GM23338 (cell line): Measurements from ENCODE around the gene MRPL48. TPM values are rescaled to one million over a fixed set of nuclear protein-coding genes. Genes with fewer than 3 reads are reported as not detected.

Source experiments
- ATAC-seq: fragments of 200-7000 bp; cut with Tn5 transposase; 3 replicates; pipeline ENCODE4 v1.9.1; 2020
- DNase-seq: peaks from one replicate; pipeline ENCODE4 v3.0.0-alpha.2; 2015; ENCODE audit warnings: low spot score
- H2AFZ ChIP-seq: fragments of 200-600 bp; sonication (generic); 2 replicates; pipeline ENCODE4 v1.8.0; 2016; ENCODE audit warnings: antibody characterized with exemption, mild to moderate bottlenecking, moderate library complexity
- H3F3A ChIP-seq: fragments of 200-600 bp; sonication (generic); replicated peaks from 2 replicates; pipeline ENCODE4 v1.8.0; 2017; ENCODE audit warnings: antibody characterized with exemption, mixed run types, low read depth
- H3K27ac ChIP-seq: fragments of 200-600 bp; sonication (generic); 2 replicates; pipeline ENCODE4 v1.6.1; 2016; ENCODE audit warnings: low read depth
- H3K27me3 ChIP-seq: fragments of 200-600 bp; sonication (generic); 2 replicates; pipeline ENCODE4 v1.8.0; 2016; ENCODE audit warnings: mild to moderate bottlenecking, mixed run types, moderate library complexity; ENCODE audit not compliant: insufficient read depth
- H3K36me3 ChIP-seq: fragments of 200-600 bp; sonication (generic); 2 replicates; pipeline ENCODE4 v1.8.0; 2016; ENCODE audit warnings: mild to moderate bottlenecking; ENCODE audit not compliant: insufficient read depth
- H3K4me1 ChIP-seq: fragments of 200-600 bp; sonication (generic); 2 replicates; pipeline ENCODE4 v1.8.0; 2016; ENCODE audit warnings: mild to moderate bottlenecking, moderate library complexity; ENCODE audit not compliant: insufficient read depth
- H3K4me2 ChIP-seq: fragments of 200-600 bp; sonication (generic); 2 replicates; pipeline ENCODE4 v1.7.1; 2017; ENCODE audit warnings: mixed run types
- H3K4me3 ChIP-seq: fragments of 200-600 bp; sonication (generic); 2 replicates; pipeline ENCODE4 v1.6.1; 2016; ENCODE audit warnings: mixed run types
- H3K79me2 ChIP-seq: fragments of 200-600 bp; sonication (generic); replicated peaks from 2 replicates; pipeline ENCODE4 v1.8.0; 2017; ENCODE audit warnings: mild to moderate bottlenecking; ENCODE audit not compliant: insufficient read depth
- H3K9me2 ChIP-seq: fragments of 200-600 bp; sonication (generic); 2 replicates; pipeline ENCODE4 v1.8.0; 2017; ENCODE audit not compliant: insufficient read depth
- H4K20me1 ChIP-seq: fragments of 200-600 bp; sonication (generic); replicated peaks from 2 replicates; pipeline ENCODE4 v1.8.0; 2017; ENCODE audit warnings: mild to moderate bottlenecking; ENCODE audit not compliant: insufficient read depth
- H3K27ac Mint-ChIP-seq: 2 replicates; pipeline ENCODE4 v1.8.0; 2020; ENCODE audit warnings: inconsistent platforms, mild to moderate bottlenecking, moderate library complexity, mixed read lengths
- H3K27me3 Mint-ChIP-seq: 3 replicates; pipeline ENCODE4 v1.8.0; 2022; ENCODE audit warnings: low read depth, mild to moderate bottlenecking, moderate library complexity, mixed read lengths, inconsistent platforms; ENCODE audit not compliant: insufficient read depth, poor library complexity
- H3K36me3 Mint-ChIP-seq: 3 replicates; pipeline ENCODE4 v1.8.0; 2021; ENCODE audit warnings: low read depth, mild to moderate bottlenecking, inconsistent platforms, moderate library complexity, mixed read lengths
- H3K4me1 Mint-ChIP-seq: 3 replicates; pipeline ENCODE4 v1.8.0; 2020; ENCODE audit warnings: mild to moderate bottlenecking, inconsistent platforms, mixed read lengths
- H3K4me3 Mint-ChIP-seq: 3 replicates; pipeline ENCODE4 v1.8.0; 2021; ENCODE audit warnings: moderate library complexity, mild to moderate bottlenecking, inconsistent platforms, mixed read lengths
- H3K9me3 Mint-ChIP-seq: 3 replicates; pipeline ENCODE4 v1.8.0; 2020; ENCODE audit warnings: moderate library complexity, mild to moderate bottlenecking, inconsistent platforms, mixed read lengths
- CREB1 ChIP-seq: fragments of 250-450 bp; sonication (Bioruptor Pico); IDR thresholded peaks from 2 replicates; pipeline ENCODE4 v1.5.0; 2020; ENCODE audit warnings: low read depth, mild to moderate bottlenecking, moderate library complexity
- CTCF ChIP-seq, 2 experiments: fragments of 200-600 bp in 1 of 2; sonication (generic) in 1 of 2; conservative IDR thresholded peaks; 2 replicates each; pipeline versions ENCODE4 v1.5.1 to v1.6.1; 2016 to 2017; ENCODE audit warnings: antibody characterized with exemption in 2 of 2, low read depth in 2 of 2, mild to moderate bottlenecking in 2 of 2, moderate library complexity in 1 of 2
- ETS1 ChIP-seq: IDR thresholded peaks from 2 replicates; pipeline ENCODE4 v1.6.1; 2016; ENCODE audit warnings: antibody characterized with exemption
- EZH2 ChIP-seq: fragments of 200-600 bp; sonication (generic); IDR thresholded peaks from one replicate; pipeline ENCODE4 v1.8.0; 2017; ENCODE audit warnings: antibody characterized with exemption, mild to moderate bottlenecking, low read depth; ENCODE audit not compliant: unreplicated experiment
- EZH2phosphoT487 ChIP-seq: fragments of 200-600 bp; sonication (generic); IDR thresholded peaks from one replicate; pipeline ENCODE4 v1.8.1; 2018; ENCODE audit warnings: antibody characterized with exemption; ENCODE audit not compliant: unreplicated experiment
- JUNB ChIP-seq: IDR thresholded peaks from one replicate; pipeline ENCODE4 v1.6.1; 2016; ENCODE audit warnings: antibody characterized with exemption; ENCODE audit not compliant: unreplicated experiment
- NANOG ChIP-seq: IDR thresholded peaks from 2 replicates; pipeline ENCODE4 v1.6.1; 2016; ENCODE audit warnings: antibody characterized with exemption, borderline replicate concordance
- POLR2AphosphoS5 ChIP-seq: IDR thresholded peaks from 2 replicates; pipeline ENCODE4 v1.6.1; 2016; ENCODE audit warnings: antibody characterized with exemption, low read depth
- REST ChIP-seq: IDR thresholded peaks from one replicate; pipeline ENCODE4 v1.6.1; 2018; ENCODE audit warnings: antibody characterized with exemption; ENCODE audit not compliant: unreplicated experiment
- STAT1 ChIP-seq: IDR thresholded peaks from one replicate; pipeline ENCODE4 v1.6.1; 2016; ENCODE audit warnings: antibody characterized with exemption; ENCODE audit not compliant: unreplicated experiment
- ZNF114 ChIP-seq: fragments of 250-450 bp; sonication (Bioruptor Pico); IDR thresholded peaks from 2 replicates; pipeline ENCODE4 v1.5.0; 2020; ENCODE audit warnings: mild to moderate bottlenecking, moderate library complexity
- ZNF331 ChIP-seq: fragments of 250-450 bp; sonication (Bioruptor Pico); IDR thresholded peaks from 2 replicates; pipeline ENCODE4 v1.5.0; 2020; ENCODE audit warnings: low read depth, mild to moderate bottlenecking, moderate library complexity
- ZNF462 ChIP-seq: fragments of 250-450 bp; sonication (Bioruptor Pico); IDR thresholded peaks from 2 replicates; pipeline ENCODE4 v1.5.0; 2020; ENCODE audit warnings: mild to moderate bottlenecking, moderate library complexity
- polyA plus RNA-seq: library from polyadenylated mRNA; unstranded; fragments of >200 nt; fragmentation: Nextera tagmentation; extraction: Ambion mirVana; gene quantifications from 2 replicates; pipeline ENCODE4 v1.2.1, GENCODE V29; 2016
- total RNA-seq: library from RNA; depleted of rRNA; stranded (reverse); fragments of >200 nt; shearing (Covaris generic); gene quantifications from 2 replicates; pipeline ENCODE4 v1.2.3, GENCODE V29; 2014

The MRPL48 gene
- total and polyA plus RNA-seq, 2 experiments from 2014 or later, result 24.1 to 103 TPM

GRCh38 chr11:73833067-73833466 is 45.4 kb downstream of the MRPL48 start:
- Histone ChIP-seq H3K4me1 (no peaks in the 10 kb centered on the region), H3K79me2 (no peaks in the 10 kb centered on the region), H4K20me1 (no peaks in the 10 kb centered on the region), H3K27me3 (no peaks in the 10 kb centered on the region), H3K9me2 (no peaks in the 10 kb centered on the region), H3K36me3 (no peaks in the 10 kb centered on the region), H3K4me2 (no peak overlapping the region), H3K27ac (no peak overlapping the region), H3F3A (no peaks in the 10 kb centered on the region), H2AFZ (no peak overlapping the region), H3K4me3 (no peak overlapping the region)
- DNase-seq (no peak), ATAC-seq (no peak)
- Mint-ChIP-seq H3K4me3 (no peak overlapping the region), H3K36me3 (no peaks in the 10 kb centered on the region), H3K27me3 (no peaks in the 10 kb centered on the region), H3K4me1 (peaks cover 2% of the 10 kb centered on the region; the same call in 2 of the 3 replicates), H3K27ac (no peak overlapping the region), H3K9me3 (no peaks in the 10 kb centered on the region)
- TF ChIP-seq ZNF462 (CRISPR knock-in tag) (no peak), REST (no peak), JUNB (no peak), NANOG (no peak), EZH2phosphoT487 (no peak), CREB1 (CRISPR knock-in tag) (no peak), POLR2AphosphoS5 (no peak), ZNF114 (CRISPR knock-in tag) (no peak), ZNF331 (CRISPR knock-in tag) (no peak), STAT1 (no peak), EZH2 (no peak), CTCF (conservative IDR thresholded peaks at IDR 0.05; ENCODE audit: low read depth in 2 of 2) (no peak), ETS1 (no peak)
